Fibroblast of peridontal ligament (primary cell): ENCODE results near the gene RBM17.
A peak's percentile ranks its signal among the peaks of the same experiment; 100 is the strongest.
"Not testable (repeated sequence)": the region's sequence is repeated elsewhere in the genome, so short reads cannot be mapped to it uniquely, and the experiment has no call there.

Source experiments
- DNase-seq: peaks from one replicate; pipeline ENCODE4 v3.0.0-alpha.2; 2010; ENCODE audit errors: extremely low read depth

Gene RBM17

DNA sequence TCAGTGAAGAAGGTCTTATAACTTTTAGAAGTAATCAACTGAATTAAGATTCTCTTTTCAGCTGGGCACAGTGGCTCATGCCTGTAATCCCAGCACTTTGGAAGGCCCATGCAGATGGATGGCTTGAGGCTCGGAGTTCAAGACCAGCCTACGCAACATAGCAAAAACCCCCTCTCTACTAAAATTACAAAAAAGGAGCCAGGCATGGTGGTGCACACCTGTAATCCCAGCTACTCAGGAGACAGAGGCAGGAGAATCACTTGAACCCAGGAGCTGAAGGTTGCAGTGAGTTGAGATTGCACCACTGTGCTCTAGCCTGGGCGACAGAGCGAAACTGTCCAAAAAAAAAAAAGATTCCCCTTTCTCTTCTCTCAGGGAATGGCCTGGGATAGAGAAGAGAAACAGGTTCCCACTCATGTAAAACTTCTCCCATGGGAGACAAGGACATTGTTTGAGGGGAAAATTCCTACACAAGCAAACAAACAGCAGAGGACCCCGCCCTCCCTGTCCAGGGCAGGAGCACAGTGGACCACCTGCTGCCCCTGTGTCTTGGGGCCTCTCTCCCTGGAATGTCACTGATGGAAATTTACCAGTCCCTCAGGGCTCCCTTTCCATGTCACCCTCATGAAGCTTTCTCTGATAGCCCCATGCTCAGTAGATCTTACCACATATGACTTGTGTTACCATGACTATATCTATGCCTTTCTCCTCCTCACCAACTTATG, 32.3 kb upstream of the RBM17 start:
- no peak for DNase-seq

DNA sequence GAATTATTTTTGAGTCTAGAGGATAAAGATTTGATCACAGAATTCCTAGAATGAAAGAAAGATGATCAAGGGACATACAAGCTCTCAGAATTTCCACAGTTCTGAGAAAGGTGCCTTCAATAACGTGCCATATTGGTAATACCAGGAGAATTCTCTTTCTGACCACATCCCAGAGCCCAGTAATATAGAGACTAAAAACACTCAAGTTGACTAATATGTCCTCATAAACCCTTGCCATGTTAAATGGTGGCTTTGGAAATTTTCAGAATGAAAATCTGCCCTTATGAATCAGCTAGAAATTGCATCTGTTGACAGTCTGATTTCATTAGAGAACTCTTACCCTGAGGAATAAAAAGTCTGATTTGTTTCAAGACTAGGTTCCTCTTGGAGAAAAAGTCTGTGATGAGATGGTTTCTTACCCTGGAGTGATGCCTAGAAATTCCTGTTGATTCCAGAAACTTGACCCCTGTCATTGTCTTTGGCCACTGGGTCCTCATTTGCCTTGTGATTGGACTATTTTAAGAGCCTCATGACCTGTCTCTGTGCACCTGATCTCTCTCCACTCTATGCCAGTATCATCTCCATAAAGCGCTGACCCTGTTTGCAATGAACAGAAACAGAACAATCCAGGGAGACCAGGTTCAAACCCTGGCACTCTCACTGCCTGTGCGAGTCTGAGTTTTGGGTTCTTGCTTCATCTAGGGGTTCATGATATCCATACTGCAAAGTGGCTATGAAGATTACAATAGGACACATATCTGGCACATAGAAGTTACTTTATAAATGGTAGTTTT, 30.0 kb upstream of the RBM17 start:
- DNase-seq = no peak

DNA sequence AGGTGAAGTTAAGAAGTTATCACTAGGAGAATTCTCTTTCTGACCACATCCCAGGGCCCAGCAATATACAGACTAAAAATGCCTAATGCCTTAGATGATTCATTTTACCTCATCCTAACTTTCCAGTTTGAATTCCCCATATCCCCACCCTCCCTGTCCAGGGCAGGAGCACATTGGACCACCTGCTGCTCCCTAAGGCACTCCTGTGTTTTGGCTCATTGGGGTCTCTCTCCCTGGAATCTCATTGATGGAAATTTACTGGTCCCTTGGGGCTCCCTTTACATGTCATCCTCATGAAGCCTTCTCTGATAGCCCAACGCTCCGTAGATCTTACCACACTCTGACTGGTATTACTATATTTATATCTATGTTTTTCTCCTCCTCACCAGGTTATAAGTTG, 29.3 kb upstream of the RBM17 start:
- no peak for DNase-seq

DNA sequence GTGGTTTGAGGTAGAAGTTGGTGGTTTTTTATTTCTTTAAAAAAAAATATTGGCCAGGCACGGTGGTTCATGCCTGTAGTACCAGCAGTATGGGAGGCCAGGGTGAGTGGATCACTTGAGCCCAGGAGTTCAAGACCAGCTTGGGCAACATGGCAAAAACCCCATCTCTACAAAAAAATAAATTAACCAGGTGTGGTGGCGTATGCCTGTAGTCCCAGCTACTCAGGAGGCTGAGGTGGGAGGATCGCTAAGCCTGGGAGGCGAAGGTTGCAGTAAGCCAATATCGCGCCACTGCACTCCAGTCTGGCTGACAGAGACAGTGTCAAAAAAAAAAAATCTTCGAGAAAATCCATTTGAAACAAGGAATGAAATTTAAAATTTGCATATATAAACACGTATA, 27.8 kb upstream of the RBM17 start:
- no peak for DNase-seq

DNA sequence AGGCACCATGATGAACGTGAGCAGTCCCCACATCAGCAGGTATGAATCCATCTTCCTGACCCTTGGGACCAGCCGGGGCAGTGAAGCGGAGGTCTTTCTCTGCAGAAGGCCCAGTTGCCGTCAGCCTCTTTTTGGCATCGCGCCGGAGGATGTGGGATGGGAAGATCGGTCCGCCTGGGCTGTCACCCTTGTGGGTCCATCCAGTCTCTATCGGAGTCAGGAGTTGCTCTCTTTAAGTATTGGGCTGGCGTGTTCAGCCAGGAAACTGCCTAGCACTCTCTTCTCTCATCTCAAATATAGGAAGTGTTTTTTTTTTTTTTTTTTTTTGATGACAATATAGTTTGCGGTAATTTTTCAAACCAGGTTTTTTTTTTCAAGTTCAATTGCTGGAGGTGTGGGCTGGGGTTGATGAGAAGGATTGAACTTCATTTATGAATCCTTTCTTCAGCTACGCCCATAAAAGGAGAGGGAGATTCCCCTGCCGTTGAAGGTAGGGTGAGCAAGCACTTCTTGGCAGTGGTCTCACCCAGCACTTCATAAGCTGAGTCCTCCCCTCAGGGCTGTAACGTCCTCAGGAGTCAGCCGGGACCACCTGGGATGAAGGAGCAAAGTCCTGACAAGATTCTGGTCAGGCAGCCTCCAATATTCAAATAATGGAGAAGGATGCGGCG, 26.6 kb upstream of the RBM17 start, which contains the start of gene IL2RA:
IL2RA (minus strand) TSS at position 267 of the 671 bp plus-strand sequence; CDS start at position 51, 216 bp downstream.
- no peak for DNase-seq

DNA sequence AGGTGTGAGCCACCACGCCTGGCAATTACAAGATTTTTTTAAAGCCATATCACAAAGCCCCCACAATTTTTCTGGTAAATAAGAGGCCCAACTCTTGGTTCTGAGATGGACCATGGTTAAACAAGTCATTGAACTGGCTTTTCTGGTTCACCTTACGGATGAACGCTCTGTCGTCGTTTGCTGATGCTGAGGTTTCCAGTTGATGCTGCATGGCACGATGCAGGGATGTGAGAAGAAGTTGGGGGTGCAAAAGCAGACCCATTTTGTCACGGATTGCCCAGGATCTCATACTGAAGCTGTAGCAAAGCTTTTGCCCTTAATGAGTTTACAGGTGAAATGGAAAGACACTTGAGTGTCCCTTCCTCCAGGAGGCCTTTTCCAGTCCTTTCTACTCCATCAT, 24.7 kb upstream of the RBM17 start:
- DNase-seq = no peak

DNA sequence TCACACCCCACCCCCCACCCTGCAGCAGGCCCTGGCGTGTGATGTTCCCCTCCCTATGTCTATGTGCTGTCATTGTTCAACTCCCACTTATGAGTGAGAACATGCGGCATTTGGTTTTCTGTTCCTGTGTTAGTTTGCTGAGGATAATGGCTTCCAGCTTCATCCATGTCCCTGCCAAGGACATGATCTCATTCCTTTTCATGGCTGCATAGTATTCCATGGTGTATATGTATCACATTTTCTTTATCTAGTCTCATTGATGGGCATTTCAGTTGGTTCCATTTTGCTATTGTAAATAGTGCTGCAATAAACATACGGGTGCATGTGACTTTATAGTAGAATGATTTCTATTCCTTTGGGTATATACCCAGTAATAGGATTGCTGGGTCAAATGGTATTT, 24.1 kb upstream of the RBM17 start:
- not testable (repeated sequence) for DNase-seq

DNA sequence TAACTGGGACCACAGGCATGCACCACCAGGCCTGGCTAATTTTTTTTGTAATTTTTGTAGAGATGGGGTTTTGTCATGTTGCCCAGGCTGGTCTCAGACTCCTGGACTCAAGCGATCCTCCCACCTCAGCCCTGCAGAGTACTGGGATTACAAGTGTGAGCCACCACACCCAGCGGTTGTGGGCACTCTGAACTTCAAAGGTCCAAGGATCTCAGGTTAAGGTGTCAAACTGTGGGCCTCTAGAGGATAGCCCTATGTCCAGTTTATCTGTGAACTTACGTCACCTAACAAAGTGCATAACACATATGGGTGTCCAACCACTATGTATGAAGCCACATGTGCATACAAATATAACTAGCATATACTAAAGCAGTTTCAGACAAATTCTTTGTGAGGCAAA, 23.4 kb upstream of the RBM17 start:
- DNase-seq = no peak

DNA sequence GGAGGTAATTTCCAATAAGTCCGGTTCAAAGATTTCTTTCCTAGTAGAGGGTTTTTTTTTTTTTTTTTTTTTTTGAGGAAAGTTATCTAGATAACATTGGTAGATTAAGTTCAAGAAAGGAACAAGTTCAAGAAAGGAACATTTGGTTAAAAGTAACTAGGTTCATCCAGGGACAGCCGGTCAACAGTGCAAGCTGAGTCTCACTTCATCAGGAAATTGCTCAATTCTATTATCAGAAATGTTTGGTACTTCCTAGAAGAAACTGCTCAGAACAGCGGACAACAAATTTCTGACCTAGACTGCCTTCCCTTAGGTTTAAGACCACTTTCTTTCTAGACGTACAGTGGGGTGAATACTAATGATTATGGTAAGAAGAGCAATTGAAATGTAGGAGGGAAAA, 23.0 kb upstream of the RBM17 start:
- DNase-seq = no peak

DNA sequence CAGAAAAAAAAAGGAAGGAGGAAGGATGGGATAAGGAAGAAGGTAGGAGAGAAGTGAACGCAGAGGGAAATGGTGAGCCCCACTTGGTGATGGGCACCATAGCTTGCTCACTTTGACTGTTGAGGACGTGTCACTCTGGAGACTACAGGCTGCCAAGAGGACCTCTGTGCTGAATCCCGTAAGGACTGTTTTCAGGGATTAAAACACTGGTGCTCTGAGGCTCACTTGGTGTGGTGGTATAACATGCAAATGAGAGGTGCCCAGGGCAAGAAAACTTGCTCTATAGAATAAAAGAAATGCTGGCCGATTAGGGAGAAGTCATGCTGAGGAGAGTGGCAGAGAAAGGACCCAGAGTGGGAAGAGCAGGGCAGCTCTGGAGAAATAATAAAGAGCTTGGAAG, 21.4 kb upstream of the RBM17 start:
- DNase-seq = no peak

DNA sequence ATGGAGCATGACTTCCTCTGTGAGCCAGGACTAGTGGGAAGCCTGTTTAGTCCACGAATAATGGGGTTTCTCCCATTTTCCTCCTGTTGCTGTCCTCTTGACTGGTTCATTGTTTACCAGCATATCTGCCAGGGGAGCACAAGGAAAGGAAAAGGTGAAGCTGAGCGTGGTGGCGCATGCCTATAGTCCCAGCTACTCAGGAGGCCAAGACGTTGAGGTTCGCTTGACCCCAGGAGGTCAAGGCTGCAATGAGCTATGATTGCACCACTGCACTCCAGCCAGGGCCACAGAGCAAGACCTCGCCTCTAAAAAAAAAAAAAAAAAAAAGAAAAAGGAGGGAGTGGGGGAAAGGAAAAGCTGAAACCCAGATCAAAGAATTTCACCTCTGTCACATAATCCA, 20.8 kb upstream of the RBM17 start:
- DNase-seq = no peak

DNA sequence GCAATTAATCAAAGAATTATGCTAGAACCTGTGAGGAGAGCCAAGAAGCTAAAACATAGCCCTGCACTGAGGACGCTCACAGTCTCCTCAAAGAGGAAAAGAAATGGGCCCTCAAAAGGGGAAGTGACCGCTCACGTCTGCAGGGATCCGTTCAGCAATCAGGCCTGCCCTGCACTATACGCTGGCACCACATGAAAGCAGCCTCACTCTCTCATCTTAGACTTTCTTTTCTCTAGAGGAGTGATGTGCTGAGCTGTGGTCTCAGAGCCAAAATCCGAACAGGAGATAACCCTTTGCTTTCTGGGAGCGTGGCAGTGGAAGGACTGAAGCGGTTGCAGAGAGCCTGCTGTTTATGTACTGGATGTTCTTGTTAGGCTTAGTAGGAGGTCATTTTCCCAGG, 20.4 kb upstream of the RBM17 start:
- no peak for DNase-seq

DNA sequence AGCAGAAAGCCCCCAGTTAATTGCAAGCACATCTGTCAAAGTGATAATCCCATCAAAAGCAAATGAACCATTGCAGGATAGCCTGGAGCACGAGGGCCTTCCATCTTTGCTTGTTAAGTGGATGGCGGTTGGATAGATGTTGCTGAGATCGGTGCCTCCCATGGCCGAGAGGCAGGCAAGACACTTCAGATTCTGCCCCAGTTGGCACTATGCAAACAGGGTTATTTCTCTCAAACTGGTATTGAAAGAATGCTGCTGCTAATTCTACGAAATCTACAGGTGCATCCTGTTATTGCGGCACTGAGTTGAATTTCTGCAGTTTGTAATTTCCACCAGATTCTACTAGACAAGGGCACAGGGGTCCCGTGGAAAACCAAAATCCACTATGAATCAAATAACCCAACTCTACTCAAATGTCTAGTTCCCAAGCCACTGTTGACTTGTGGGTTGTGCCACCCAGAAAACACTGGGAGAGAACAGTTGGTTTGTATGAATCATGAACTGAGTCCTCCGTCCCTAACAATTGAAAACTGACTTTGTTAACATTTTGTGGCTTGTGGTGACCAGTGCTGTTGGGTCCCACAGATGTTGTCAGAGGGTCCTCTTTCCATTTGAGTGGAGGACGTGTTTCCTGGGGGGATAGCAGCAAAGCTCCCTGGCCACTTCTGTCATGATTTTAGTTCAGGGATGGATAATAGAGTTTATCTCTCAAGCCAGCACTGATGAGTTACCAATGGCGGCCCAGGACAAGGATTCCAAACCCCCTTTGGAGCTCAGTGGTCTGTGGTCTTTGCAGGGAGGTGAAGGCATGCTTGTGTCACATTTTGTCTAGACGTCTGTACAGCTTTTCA, 19.5 kb upstream of the RBM17 start:
- DNase-seq = no peak

DNA sequence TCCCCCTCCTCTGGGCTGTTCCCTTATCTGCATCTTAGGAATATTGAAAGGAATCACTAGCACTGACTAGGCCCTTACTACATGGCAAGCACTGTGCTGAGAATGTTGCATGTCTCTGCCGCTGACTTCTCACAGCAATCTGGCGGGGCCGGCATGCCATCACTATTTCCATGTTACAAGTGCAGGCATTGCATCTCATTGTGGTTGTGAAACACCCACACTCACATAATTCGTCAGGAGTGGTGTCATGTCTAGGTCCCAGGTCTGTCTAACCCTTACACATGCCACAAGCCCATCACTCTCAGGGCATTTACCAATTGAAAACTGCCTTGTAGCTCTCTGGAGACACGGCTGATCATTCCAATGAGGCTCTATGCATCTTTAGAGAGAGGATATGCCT, 18.2 kb upstream of the RBM17 start:
- DNase-seq = no peak

DNA sequence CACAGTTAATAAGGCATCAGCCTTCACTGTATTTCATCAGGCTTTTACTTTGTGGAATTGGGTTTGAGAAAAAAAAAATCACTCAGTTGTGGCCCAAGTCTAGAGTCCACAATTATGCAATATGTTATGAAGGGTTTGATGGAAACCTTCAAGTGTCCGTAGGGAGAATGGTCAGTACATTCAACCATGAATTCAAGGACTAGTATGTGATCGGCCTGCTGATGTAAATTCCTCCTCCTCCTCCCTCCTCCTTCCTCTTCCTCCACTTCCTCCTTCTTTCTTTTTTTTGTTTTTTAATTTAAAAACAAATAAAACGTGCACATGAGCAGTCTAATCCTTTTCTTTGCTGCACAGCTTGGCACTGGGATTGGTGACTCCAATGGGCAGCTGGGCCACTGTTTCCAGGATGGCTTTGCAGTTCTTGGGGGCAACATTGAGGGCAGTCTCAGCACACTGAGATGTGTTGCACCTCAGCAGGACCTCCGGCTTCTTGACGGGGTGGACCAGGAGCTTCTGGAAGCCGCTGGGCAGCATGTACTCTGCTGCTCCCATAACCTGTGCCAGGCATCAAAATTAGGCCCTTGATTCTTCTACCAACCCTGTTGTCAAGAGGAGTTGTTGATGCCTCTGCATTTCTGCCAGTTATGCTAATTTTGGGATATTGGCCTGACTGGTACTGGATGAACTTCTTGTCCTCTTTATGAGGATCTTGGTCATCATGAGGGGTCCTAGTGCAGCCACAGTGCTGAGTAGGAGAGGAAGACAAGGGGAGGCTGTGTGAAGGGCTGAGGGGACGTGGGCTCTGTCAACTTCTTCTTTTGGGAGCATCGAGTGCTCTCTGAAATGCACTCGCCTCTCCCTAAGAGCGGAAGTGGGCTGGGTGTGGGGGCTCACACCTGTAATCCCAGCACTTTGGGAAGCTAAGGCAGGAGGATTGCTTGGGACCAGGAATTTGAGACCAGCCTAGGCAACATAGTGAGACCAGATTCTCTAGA, 17.4 kb upstream of the RBM17 start:
- no peak for DNase-seq

DNA sequence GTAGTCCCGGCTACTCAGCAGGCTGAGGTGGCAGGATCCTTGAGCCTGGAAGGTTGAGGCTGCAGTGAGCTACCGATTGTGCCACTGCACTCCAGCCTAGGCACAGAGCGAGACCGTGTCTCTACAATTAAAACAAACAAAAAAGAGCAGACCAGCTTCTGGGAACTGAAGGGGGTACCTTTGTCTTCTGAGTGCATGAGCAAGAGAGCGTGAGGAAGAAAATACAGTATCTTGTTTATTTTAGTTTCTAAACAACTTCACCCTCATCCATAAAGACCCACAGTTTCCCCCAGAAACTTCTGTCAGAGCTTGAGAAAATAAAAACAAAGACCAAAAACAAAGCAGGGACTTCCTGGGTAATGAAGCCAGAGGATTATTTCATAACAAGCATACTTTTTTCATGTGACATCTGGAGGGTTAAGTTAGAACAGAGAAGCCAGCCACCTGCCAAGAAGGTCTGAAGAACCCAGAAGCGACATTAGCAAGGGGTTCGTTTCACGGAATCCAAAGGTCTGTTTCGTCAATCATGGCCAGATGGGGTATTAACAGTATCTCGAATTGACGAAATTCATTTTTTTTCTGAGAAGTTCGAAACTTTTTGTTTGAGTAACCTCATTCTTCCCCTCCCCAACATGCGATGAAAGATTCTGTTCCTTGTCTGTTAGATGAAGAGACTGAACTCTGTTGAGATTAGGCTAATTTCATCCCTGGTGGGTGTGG, 16.5 kb upstream of the RBM17 start:
- no peak for DNase-seq

DNA sequence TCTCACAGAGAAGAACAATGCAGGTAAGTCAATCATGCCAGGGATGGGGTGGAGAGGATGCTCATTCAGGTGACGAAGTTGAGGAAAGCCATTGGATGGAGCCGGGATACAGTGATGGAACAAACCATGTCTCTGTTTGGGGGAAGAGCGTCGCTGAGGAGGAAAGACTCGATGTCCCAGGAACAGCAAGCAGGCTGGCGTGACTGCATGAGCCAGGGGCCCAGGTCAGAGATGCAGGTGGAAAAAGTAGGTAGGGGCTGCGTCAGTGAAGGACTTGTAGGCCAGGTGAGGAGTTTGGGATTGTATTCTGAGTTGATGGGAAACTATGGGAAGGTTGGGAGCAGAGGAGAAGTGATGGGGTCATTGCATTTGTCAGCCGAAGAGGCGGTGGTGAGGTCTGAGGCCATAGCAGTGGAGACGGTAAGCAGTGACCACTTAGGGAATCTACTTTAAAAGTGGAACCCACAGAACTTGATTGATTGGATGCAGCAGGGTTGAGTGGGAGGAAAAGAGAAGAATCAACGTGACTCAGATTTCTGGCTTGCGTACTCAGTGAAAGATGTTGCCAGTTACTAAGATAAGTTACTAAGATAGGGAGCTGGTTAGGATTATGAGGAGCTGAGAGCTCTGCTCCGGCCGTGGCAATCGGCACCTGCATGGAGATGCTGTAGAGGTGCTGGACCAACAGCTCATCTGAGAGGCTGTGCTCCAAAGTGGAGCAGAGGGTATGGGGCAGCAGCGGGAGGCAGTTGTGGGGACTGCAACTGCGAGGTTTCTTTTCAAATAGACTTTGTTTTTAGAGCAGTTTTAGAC, 14.1 kb upstream of the RBM17 start:
- DNase-seq = peak; percentile 29

DNA sequence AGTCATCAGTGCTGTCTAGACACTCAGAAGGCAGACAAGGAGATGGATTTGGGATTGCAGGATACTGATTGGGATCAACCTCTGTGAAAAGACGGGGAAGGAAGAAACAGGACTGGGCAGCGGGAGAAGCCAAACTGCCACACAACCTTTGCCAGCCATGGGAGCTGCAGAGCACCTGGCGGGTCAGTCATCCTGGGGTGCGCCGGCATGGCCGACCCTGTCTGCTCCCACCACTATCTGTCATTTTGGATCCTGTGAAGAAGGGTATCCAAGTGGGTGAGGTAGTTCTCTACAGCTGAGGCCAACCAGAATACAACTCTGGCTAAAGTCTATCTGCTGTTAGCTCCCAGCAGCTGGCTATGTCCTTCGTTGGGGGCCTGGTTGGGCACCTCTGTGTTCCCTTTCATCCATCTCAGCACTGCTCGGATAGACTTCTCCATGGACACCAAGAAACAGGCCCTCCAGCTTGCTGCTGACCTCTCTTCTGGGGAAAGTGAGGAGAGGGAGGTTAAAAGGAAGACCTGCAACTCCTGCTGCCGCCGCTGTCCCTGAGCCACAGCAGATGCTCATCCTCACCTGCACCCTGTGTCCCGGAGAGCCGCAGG, 11.7 kb upstream of the RBM17 start:
- no peak for DNase-seq

DNA sequence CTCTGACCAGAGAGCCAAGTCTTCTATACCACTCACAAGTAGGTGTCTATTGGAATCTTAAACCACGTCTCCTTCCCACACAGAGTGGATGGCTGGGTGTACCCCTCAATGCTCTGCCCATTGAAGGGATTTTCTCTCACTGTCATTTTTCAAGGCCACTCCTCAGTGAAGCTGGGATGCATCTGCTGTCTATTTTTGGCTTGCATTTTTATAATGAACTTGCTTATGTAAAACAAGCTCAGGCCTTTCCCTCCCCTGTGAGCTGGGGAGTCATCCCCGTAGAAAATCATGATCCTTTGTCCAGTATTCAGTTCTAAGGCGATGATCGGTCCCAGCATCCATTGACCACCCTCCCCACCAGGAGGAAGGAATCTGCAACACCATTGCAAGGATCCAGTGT, 9.8 kb upstream of the RBM17 start:
- DNase-seq = no peak
